Stimulated activated CD8-positive, alpha-beta memory T cell treated with anti-CD3 and anti-CD28 coated beads, Interleukin-7, amount 100 ng/mL, for 24 hours (primary cell): Measurements from ENCODE around the gene RAPGEF4.

Experiments used
- DNase-seq: peaks from one replicate; pipeline ENCODE4 v3.0.0-alpha.2; 2020; ENCODE audit warnings: low read depth

RAPGEF4 gene

GRCh38 chr2:172861098-172861497, 125.5 kb downstream of the RAPGEF4 start:
- DNase-seq = no peak

- no peak for DNase-seq
These were observed 126.2 kb downstream of the RAPGEF4 start for GRCh38 chr2:172861656-172862476.

GRCh38 chr2:172863341-172863740, 127.7 kb downstream of the RAPGEF4 start:
- no peak for DNase-seq

- DNase-seq = no peak
These were observed 128.5 kb downstream of the RAPGEF4 start for GRCh38 chr2:172864182-172864581.

- no peak for DNase-seq
These were observed 129.8 kb downstream of the RAPGEF4 start for GRCh38 chr2:172865422-172865821.

GRCh38 chr2:172869861-172870260, 134.2 kb downstream of the RAPGEF4 start:
- DNase-seq = no peak

- DNase-seq = no peak
These were observed 134.8 kb downstream of the RAPGEF4 start for GRCh38 chr2:172870396-172870795.

- no peak for DNase-seq
These were observed 142.2 kb downstream of the RAPGEF4 start for GRCh38 chr2:172877826-172878225.

GRCh38 chr2:172878260-172878659, 142.6 kb downstream of the RAPGEF4 start:
- DNase-seq = no peak

- no peak for DNase-seq
These were observed 148.7 kb downstream of the RAPGEF4 start for GRCh38 chr2:172884336-172884735.

- DNase-seq = no peak
These were observed 150.4 kb downstream of the RAPGEF4 start for GRCh38 chr2:172885996-172886395.

GRCh38 chr2:172887280-172887679, 151.6 kb downstream of the RAPGEF4 start:
- no peak for DNase-seq

- DNase-seq = no peak
These were observed 153.3 kb downstream of the RAPGEF4 start for GRCh38 chr2:172888714-172889669.

GRCh38 chr2:172889768-172890430, 154.3 kb downstream of the RAPGEF4 start:
- DNase-seq = no peak

- DNase-seq = no peak
These were observed 157.5 kb downstream of the RAPGEF4 start for GRCh38 chr2:172893111-172893510.

GRCh38 chr2:172893671-172894070, 158.0 kb downstream of the RAPGEF4 start:
- DNase-seq = no peak

GRCh38 chr2:172894689-172895387, 159.2 kb downstream of the RAPGEF4 start:
- no peak for DNase-seq

- no peak for DNase-seq
These were observed 161.0 kb downstream of the RAPGEF4 start for GRCh38 chr2:172896661-172897081.

- DNase-seq = no peak
These were observed 165.2 kb downstream of the RAPGEF4 start for GRCh38 chr2:172900871-172901270.

GRCh38 chr2:172901913-172902312, 166.3 kb downstream of the RAPGEF4 start:
- no peak for DNase-seq

- DNase-seq = no peak
These were observed 168.6 kb downstream of the RAPGEF4 start for GRCh38 chr2:172904236-172904635.
